Measurements from ENCODE around the gene RAD51B.

RAD51B gene

GRCh38 chr14:68624541-68625220, 805.1 kb downstream of the RAD51B start:
- H2BK15ac ChIP-seq (replicated peaks; ENCODE audit: low read depth) = no peak overlapping the region
- no peak overlapping the region for H2BK5ac ChIP-seq (ENCODE audit: low read length)
- H3K27me3 ChIP-seq (ENCODE audit: insufficient read depth, low read length, poor library complexity) = no peaks in the 10 kb centered on the region
- H2AK5ac ChIP-seq (ENCODE audit: low read length) = no peak overlapping the region
- no peak overlapping the region for H4K8ac ChIP-seq (ENCODE audit: low read depth, low read length)
- DNase-seq = no peak
- no peak overlapping the region for H3K56ac ChIP-seq (ENCODE audit: low read length)
- H2BK120ac ChIP-seq (ENCODE audit: low read depth, low read length) = no peak overlapping the region
- no peaks in the 10 kb centered on the region for H3K79me2 ChIP-seq (ENCODE audit: control insufficient read depth, insufficient read depth, low read length)
- H3K36me3 ChIP-seq (ENCODE audit: control insufficient read depth, insufficient read depth, low read length) = no peaks in the 10 kb centered on the region
- WGBS (ENCODE audit: extremely low coverage, insufficient coverage, low lambda C conversion rate) = no CpG with 5 or more reads among the region's 11 CpGs
- H3K4ac ChIP-seq (ENCODE audit: low read depth, low read length) = no peak overlapping the region
- H3K9ac ChIP-seq (ENCODE audit: low read length) = no peak overlapping the region
- H3K23ac ChIP-seq (ENCODE audit: low read length) = no peak overlapping the region
- peaks cover 3% of the 10 kb centered on the region for H3K4me1 ChIP-seq (ENCODE audit: control insufficient read depth, low read depth, low read length)
- H3K79me1 ChIP-seq (ENCODE audit: low read length) = no peaks in the 10 kb centered on the region
- H3K27ac ChIP-seq (ENCODE audit: low read depth, low read length) = no peak overlapping the region
- H4K5ac ChIP-seq (ENCODE audit: low read length) = no peak overlapping the region
- H3K4me3 ChIP-seq (ENCODE audit: low read length) = no peak overlapping the region
- H3K4me2 ChIP-seq (ENCODE audit: low read length) = no peak overlapping the region
- no peak overlapping the region for H3K18ac ChIP-seq (ENCODE audit: low read length)

GRCh38 chr14:68625366-68626090, 805.9 kb downstream of the RAD51B start:
- WGBS (ENCODE audit: extremely low coverage, insufficient coverage, low lambda C conversion rate) = no CpG with 5 or more reads among the region's 7 CpGs
- H4K8ac ChIP-seq (ENCODE audit: low read depth, low read length) = no peak overlapping the region
- H2BK120ac ChIP-seq (ENCODE audit: low read depth, low read length) = no peak overlapping the region
- H3K4me3 ChIP-seq (ENCODE audit: low read length) = no peak overlapping the region
- no peak overlapping the region for H3K23ac ChIP-seq (ENCODE audit: low read length)
- H3K79me1 ChIP-seq (ENCODE audit: low read length) = no peaks in the 10 kb centered on the region
- H3K4me1 ChIP-seq (ENCODE audit: control insufficient read depth, low read depth, low read length) = peaks cover 3% of the 10 kb centered on the region
- no peak overlapping the region for H3K4me2 ChIP-seq (ENCODE audit: low read length)
- no peak overlapping the region for H3K56ac ChIP-seq (ENCODE audit: low read length)
- H3K18ac ChIP-seq (ENCODE audit: low read length) = no peak overlapping the region
- H2BK5ac ChIP-seq (ENCODE audit: low read length) = no peak overlapping the region
- H3K9ac ChIP-seq (ENCODE audit: low read length) = no peak overlapping the region
- no peaks in the 10 kb centered on the region for H3K27me3 ChIP-seq (ENCODE audit: insufficient read depth, low read length, poor library complexity)
- no peaks in the 10 kb centered on the region for H3K79me2 ChIP-seq (ENCODE audit: control insufficient read depth, insufficient read depth, low read length)
- H2BK15ac ChIP-seq (replicated peaks; ENCODE audit: low read depth) = no peak overlapping the region
- no peak overlapping the region for H4K5ac ChIP-seq (ENCODE audit: low read length)
- H3K27ac ChIP-seq (ENCODE audit: low read depth, low read length) = no peak overlapping the region
- no peak overlapping the region for H2AK5ac ChIP-seq (ENCODE audit: low read length)
- no peak for DNase-seq
- no peaks in the 10 kb centered on the region for H3K36me3 ChIP-seq (ENCODE audit: control insufficient read depth, insufficient read depth, low read length)
- no peak overlapping the region for H3K4ac ChIP-seq (ENCODE audit: low read depth, low read length)

- no CpG with 5 or more reads among the region's 1 CpG for WGBS (ENCODE audit: extremely low coverage, insufficient coverage, low lambda C conversion rate)
- Histone ChIP-seq H3K56ac (ENCODE audit: low read length) (no peak overlapping the region), H2BK120ac (ENCODE audit: low read depth, low read length) (no peak overlapping the region), H3K27me3 (ENCODE audit: insufficient read depth, low read length, poor library complexity) (no peaks in the 10 kb centered on the region), H3K79me2 (ENCODE audit: control insufficient read depth, insufficient read depth, low read length) (no peaks in the 10 kb centered on the region), H3K4me3 (ENCODE audit: low read length) (no peak overlapping the region), H3K27ac (ENCODE audit: low read depth, low read length) (no peak overlapping the region), H2BK5ac (ENCODE audit: low read length) (no peak overlapping the region), H3K23ac (ENCODE audit: low read length) (no peak overlapping the region), H2AK5ac (ENCODE audit: low read length) (no peak overlapping the region), H3K18ac (ENCODE audit: low read length) (no peak overlapping the region), H3K4ac (ENCODE audit: low read depth, low read length) (no peak overlapping the region), H3K79me1 (ENCODE audit: low read length) (no peaks in the 10 kb centered on the region), H4K8ac (ENCODE audit: low read depth, low read length) (no peak overlapping the region), H3K9ac (ENCODE audit: low read length) (no peak overlapping the region), H3K36me3 (ENCODE audit: control insufficient read depth, insufficient read depth, low read length) (no peaks in the 10 kb centered on the region), H2BK15ac (replicated peaks; ENCODE audit: low read depth) (no peak overlapping the region), H4K5ac (ENCODE audit: low read length) (no peak overlapping the region), H3K4me2 (ENCODE audit: low read length) (no peak overlapping the region), H3K4me1 (ENCODE audit: control insufficient read depth, low read depth, low read length) (peaks cover 3% of the 10 kb centered on the region)
- DNase-seq = no peak
Measured at GRCh38 chr14:68626386-68626785, 806.8 kb downstream of the RAD51B start.

DNA sequence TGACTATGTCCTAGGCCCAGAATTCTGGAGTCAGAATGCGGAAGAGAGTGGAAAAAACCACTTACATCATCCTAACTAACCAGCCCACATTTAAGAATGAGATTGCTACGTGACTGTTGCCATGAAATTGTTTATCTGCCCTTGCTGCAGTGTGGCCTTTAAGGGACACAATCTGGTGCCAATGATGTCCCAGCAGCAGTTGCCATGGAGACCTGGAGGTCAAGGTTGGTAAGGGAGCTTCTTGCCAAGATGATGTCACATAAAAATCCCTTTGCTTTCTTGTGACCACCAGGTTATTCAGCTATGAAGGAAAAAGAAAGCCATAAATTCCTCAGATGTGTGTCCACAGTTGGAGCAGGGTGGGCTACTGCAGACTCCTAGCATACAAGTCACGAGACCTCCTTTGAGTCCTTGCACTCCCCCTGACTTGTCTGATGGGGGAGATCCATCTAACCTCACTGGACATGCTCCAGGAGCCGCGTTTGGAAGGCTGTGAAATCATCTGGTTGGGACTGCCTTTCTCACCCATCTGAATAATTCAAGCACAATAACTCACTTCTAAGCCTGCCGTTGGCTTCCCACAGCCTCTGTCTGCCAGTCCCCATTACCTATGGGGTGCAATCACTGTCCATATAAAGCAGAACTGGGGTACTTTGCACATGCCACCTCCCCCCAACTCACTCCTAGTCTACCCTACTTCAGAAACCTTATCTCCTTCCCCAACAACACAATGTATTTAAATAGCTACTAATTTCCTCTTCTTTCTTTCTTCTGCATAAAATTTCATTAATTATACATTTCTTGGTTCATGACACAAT, 807.7 kb downstream of the RAD51B start:
- Histone ChIP-seq H3K27me3 (ENCODE audit: insufficient read depth, low read length, poor library complexity) (no peaks in the 10 kb centered on the region), H3K79me1 (ENCODE audit: low read length) (no peaks in the 10 kb centered on the region), H3K23ac (ENCODE audit: low read length) (no peak overlapping the region), H2BK15ac (replicated peaks; ENCODE audit: low read depth) (no peak overlapping the region), H3K4ac (ENCODE audit: low read depth, low read length) (no peak overlapping the region), H3K18ac (ENCODE audit: low read length) (no peak overlapping the region), H3K56ac (ENCODE audit: low read length) (no peak overlapping the region), H2AK5ac (ENCODE audit: low read length) (no peak overlapping the region), H2BK5ac (ENCODE audit: low read length) (no peak overlapping the region), H2BK120ac (ENCODE audit: low read depth, low read length) (no peak overlapping the region), H4K5ac (ENCODE audit: low read length) (no peak overlapping the region), H3K79me2 (ENCODE audit: control insufficient read depth, insufficient read depth, low read length) (no peaks in the 10 kb centered on the region), H3K36me3 (ENCODE audit: control insufficient read depth, insufficient read depth, low read length) (no peaks in the 10 kb centered on the region), H3K27ac (ENCODE audit: low read depth, low read length) (no peak overlapping the region), H4K8ac (ENCODE audit: low read depth, low read length) (no peak overlapping the region), H3K4me3 (ENCODE audit: low read length) (no peak overlapping the region), H3K4me1 (ENCODE audit: control insufficient read depth, low read depth, low read length) (peaks cover 3% of the 10 kb centered on the region), H3K4me2 (ENCODE audit: low read length) (no peak overlapping the region), H3K9ac (ENCODE audit: low read length) (no peak overlapping the region)
- DNase-seq = peak; percentile 39
- no CpG with 5 or more reads among the region's 6 CpGs for WGBS (ENCODE audit: extremely low coverage, insufficient coverage, low lambda C conversion rate)

GRCh38 chr14:68627868-68628604, 808.5 kb downstream of the RAD51B start:
- Histone ChIP-seq H2AK5ac (ENCODE audit: low read length) (no peak overlapping the region), H3K18ac (ENCODE audit: low read length) (peak overlapping the region; percentile 53), H4K5ac (ENCODE audit: low read length) (no peak overlapping the region), H3K9ac (ENCODE audit: low read length) (peak overlapping the region; percentile 68), H3K4me3 (ENCODE audit: low read length) (no peak overlapping the region), H3K23ac (ENCODE audit: low read length) (no peak overlapping the region), H3K4me2 (ENCODE audit: low read length) (peak overlapping the region; percentile 63), H3K79me1 (ENCODE audit: low read length) (no peaks in the 10 kb centered on the region), H2BK5ac (ENCODE audit: low read length) (no peak overlapping the region), H3K27ac (ENCODE audit: low read depth, low read length) (no peak overlapping the region), H4K8ac (ENCODE audit: low read depth, low read length) (no peak overlapping the region), H2BK120ac (ENCODE audit: low read depth, low read length) (peak overlapping the region; percentile 10), H3K27me3 (ENCODE audit: insufficient read depth, low read length, poor library complexity) (no peaks in the 10 kb centered on the region), H3K4me1 (ENCODE audit: control insufficient read depth, low read depth, low read length) (peaks cover 3% of the 10 kb centered on the region), H3K4ac (ENCODE audit: low read depth, low read length) (peak overlapping the region; percentile 41), H2BK15ac (replicated peaks; ENCODE audit: low read depth) (no peak overlapping the region), H3K79me2 (ENCODE audit: control insufficient read depth, insufficient read depth, low read length) (no peaks in the 10 kb centered on the region), H3K36me3 (ENCODE audit: control insufficient read depth, insufficient read depth, low read length) (no peaks in the 10 kb centered on the region), H3K56ac (ENCODE audit: low read length) (peak overlapping the region; percentile 93)
- no CpG with 5 or more reads among the region's 37 CpGs for WGBS (ENCODE audit: extremely low coverage, insufficient coverage, low lambda C conversion rate)
- peak; percentile 83 for DNase-seq
